ENCODE measurements around the gene SPCS3. TPM values are rescaled to one million over a fixed set of nuclear protein-coding genes. Genes with fewer than 3 reads are reported as not detected.

SPCS3 gene
- total RNA-seq, 4 donors from 2014 or later = 32.6 to 73.1 (median 57.5) TPM

DNA sequence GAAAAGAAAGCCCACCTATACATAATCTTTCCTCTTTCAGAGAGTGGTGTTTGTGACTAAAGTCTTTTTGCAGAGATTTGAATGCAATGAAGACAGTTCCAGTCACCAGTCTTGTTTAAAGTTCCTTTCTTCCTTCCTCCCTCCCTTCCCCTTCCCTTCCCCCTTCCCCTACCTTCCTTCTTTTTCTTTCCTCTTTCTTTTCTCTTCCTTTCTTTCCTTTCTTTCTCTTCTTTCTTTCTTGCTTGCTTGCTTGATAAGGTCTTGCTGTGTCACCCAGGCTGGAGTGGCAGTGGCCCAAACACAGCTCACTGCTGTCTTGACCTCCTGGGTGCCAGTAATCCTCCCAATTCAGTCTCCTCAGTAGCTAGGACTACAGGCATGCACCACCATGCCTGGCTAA, 31.7 kb upstream of the SPCS3 start:
- TF ChIP-seq EP300 (IDR thresholded peaks at IDR 0.05) (no peak), POLR2AphosphoS5 (IDR thresholded peaks at IDR 0.05) (no peak), POLR2A (IDR thresholded peaks at IDR 0.05) (no peak)
- H3K4me3 ChIP-seq = no peak overlapping the region
- ATAC-seq = no peak
- no peak overlapping the region for H3K27ac ChIP-seq
- peaks cover 0 to 8% (median 3%) of the 10 kb centered on the region in 3 donors for H3K4me1 ChIP-seq
- H3K9me3 ChIP-seq = no peaks in the 10 kb centered on the region
- H3K36me3 ChIP-seq = no peaks in the 10 kb centered on the region
- H3K27me3 ChIP-seq = no peaks in the 10 kb centered on the region

DNA sequence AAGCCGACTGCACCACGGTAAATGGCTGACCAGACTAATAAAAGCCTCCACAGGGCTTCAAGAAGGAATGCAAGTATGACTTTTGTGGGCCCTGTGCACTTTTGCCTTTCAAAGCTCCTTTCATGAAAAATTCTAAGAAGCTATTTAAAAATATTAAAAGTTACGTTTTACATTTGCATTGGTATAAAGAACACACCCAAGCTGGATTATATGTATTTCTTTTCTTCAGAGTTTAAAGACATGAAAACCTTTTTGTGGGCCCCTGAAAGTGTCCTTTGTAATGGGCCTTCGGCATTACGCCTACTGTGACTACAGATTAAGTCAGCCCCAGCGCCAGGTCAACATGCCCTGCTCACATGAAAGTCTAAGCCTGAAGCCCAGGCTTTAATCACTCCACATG, 30.2 kb upstream of the SPCS3 start:
- WGBS, 2 donors (ENCODE audit: low coverage in 1 of 2) = 88 to 89% methylated on average over 4 of the region's 6 CpGs
- no peaks in the 10 kb centered on the region for H3K36me3 ChIP-seq
- TF ChIP-seq EP300 (IDR thresholded peaks at IDR 0.05) (no peak), POLR2A (IDR thresholded peaks at IDR 0.05) (no peak), POLR2AphosphoS5 (IDR thresholded peaks at IDR 0.05) (no peak)
- TF ChIP-seq, protein P1, sequence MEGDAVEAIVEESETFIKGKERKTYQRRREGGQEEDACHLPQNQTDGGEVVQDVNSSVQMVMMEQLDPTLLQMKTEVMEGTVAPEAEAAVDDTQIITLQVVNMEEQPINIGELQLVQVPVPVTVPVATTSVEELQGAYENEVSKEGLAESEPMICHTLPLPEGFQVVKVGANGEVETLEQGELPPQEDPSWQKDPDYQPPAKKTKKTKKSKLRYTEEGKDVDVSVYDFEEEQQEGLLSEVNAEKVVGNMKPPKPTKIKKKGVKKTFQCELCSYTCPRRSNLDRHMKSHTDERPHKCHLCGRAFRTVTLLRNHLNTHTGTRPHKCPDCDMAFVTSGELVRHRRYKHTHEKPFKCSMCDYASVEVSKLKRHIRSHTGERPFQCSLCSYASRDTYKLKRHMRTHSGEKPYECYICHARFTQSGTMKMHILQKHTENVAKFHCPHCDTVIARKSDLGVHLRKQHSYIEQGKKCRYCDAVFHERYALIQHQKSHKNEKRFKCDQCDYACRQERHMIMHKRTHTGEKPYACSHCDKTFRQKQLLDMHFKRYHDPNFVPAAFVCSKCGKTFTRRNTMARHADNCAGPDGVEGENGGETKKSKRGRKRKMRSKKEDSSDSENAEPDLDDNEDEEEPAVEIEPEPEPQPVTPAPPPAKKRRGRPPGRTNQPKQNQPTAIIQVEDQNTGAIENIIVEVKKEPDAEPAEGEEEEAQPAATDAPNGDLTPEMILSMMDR (IDR thresholded peaks at IDR 0.05) = no peak
- H3K4me1 ChIP-seq = peaks cover 0 to 8% (median 3%) of the 10 kb centered on the region in 3 donors
- no peak overlapping the region for H3K4me3 ChIP-seq
- H3K9me3 ChIP-seq = no peaks in the 10 kb centered on the region
- H3K27me3 ChIP-seq = no peaks in the 10 kb centered on the region
- no peak overlapping the region for H3K27ac ChIP-seq
- ATAC-seq = no peak

DNA sequence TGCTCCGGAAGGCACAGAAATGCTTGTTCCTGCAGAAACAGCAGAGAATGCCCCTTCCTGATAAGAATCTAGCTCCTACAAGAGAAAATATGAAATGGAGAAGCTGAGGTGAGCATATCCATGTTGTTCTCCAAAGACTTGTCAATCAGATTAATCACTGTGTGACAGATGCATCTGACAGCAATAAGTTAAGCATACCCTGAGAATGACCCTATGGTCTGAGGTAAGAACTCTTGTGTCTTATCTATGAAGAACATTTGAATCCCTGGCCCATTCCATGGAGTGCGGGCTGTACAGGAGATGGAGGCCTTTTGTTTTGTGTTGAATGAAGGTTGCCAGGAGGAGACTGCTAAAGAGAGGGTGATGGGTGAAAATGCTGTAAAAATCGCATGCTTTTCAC, 29.2 kb upstream of the SPCS3 start:
- Histone ChIP-seq H3K36me3 (no peaks in the 10 kb centered on the region), H3K4me3 (no peak overlapping the region), H3K27ac (no peak overlapping the region), H3K27me3 (no peaks in the 10 kb centered on the region), H3K4me1 (peaks cover 0 to 8% (median 3%) of the 10 kb centered on the region in 3 donors), H3K9me3 (no peaks in the 10 kb centered on the region)
- no peak for ATAC-seq
- WGBS, 2 donors (ENCODE audit: low coverage in 1 of 2) = 83 to 86% methylated on average over 3 of the region's 3 CpGs
- TF ChIP-seq, protein P1 (IDR thresholded peaks at IDR 0.05) = no peak
- no peak for TF ChIP-seq EP300 (IDR thresholded peaks at IDR 0.05)
- no peak for TF ChIP-seq POLR2A (IDR thresholded peaks at IDR 0.05)
- no peak for TF ChIP-seq POLR2AphosphoS5 (IDR thresholded peaks at IDR 0.05)

DNA sequence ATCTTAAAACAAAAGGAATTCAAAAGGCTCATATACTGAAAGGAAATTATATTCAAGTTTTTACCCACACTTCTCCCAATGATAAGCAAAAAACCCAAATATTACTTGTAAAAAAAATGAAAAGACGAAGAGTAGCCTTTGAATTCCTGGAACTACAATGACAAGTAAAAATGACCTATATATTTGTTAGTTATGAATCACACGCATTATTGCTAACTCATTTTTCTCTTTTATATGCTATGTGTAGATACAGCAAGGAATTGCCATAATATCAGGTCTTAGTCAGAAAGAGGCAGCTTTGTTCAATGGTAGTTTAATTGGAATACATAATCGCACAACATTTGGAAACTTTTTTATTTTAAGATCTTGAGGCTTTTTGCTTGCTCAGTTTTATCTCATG, 28.0 kb upstream of the SPCS3 start:
- Histone ChIP-seq H3K9me3 (no peaks in the 10 kb centered on the region), H3K27me3 (no peaks in the 10 kb centered on the region), H3K4me3 (no peak overlapping the region), H3K4me1 (peaks cover 0 to 3% (median 2%) of the 10 kb centered on the region in 3 donors), H3K36me3 (no peaks in the 10 kb centered on the region), H3K27ac (no peak overlapping the region)
- 78 to 86% methylated on average over 3 of the region's 3 CpGs for WGBS, 2 donors (ENCODE audit: low coverage in 1 of 2)
- no peak for ATAC-seq
- TF ChIP-seq POLR2AphosphoS5 (IDR thresholded peaks at IDR 0.05) (no peak), POLR2A (IDR thresholded peaks at IDR 0.05) (no peak), EP300 (IDR thresholded peaks at IDR 0.05) (no peak)
- TF ChIP-seq, protein P1 (IDR thresholded peaks at IDR 0.05) = no peak

DNA sequence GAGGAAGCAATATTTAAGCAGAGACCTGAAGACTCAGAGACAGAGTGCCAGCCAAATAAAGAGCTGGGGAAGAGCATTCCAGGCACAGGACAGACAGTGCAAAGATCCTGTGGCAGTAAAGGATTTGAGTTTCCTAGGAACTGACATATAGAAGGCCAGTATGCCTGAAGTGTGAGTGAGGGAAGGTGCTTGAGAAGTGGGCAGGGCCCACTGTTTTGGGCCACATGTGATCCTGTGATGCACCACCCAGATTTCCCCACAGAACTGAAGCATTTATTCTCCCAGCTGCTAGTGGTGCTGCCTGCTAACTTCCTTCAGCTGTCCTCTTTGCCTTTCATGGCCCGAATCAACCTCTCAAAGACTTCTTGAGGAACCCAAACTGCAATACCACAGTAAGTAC, 26.8 kb upstream of the SPCS3 start:
- Histone ChIP-seq H3K27me3 (no peaks in the 10 kb centered on the region), H3K4me3 (no peak overlapping the region), H3K36me3 (no peaks in the 10 kb centered on the region), H3K9me3 (no peaks in the 10 kb centered on the region), H3K27ac (no peak overlapping the region), H3K4me1 (no peaks in the 10 kb centered on the region)
- 75 to 100% methylated on average over 1 of the region's 1 CpG for WGBS, 2 donors (ENCODE audit: low coverage in 1 of 2)
- no peak for ATAC-seq
- TF ChIP-seq POLR2AphosphoS5 (IDR thresholded peaks at IDR 0.05) (no peak), EP300 (IDR thresholded peaks at IDR 0.05) (no peak), POLR2A (IDR thresholded peaks at IDR 0.05) (no peak)
- TF ChIP-seq, protein P1 (IDR thresholded peaks at IDR 0.05) = no peak
